ENCODE data around the gene EML2. TPM values are rescaled to one million over a fixed set of nuclear protein-coding genes. Genes with fewer than 3 reads are reported as not detected.

Gene EML2
- total and polyA plus RNA-seq, 2 donors from 2014 or later: 36.6 to 93.8 TPM

DNA sequence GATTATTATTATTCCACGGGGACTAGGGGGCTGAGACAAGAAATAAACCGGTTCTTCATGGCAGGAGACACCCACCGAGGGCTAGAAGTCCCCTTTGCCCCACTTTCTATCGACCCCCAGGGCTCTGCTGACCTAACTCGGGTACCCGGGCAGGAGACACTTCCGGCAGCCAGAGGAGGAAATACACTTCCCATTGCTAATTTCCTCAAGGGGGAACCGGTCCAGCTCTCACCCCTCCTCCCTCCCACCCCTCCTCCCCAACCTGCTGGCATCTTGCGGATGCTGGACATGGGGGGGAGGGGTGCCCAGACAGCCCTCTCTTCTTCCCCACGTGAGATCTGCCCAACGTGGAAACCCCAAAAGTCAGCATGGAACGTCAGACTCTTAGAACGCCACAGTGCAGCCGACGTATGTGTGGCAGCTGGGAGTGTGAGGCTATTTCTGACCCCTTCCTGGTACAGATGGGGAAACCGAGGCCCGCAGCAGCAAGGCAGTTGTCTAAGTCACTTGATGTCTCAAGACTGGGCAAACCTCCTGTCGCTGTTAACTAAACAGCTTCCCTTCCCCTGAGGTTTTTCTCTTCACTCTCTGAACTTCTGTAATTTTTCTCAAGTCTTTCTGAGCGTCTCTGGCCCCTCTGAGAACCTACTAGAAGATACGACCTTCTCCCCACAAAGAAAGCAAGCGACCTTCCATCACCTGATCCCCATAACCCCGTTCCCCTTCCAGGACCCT lies 40.8 kb downstream of the EML2 start:
- no peaks in the 10 kb centered on the region for H3K36me3 ChIP-seq (ENCODE audit: control insufficient read depth in 2 of 3, insufficient read depth in 3 of 3, low read length in 3 of 3)
- peaks cover 0 to 12% (median 10%) of the 10 kb centered on the region in 3 donors for H3K4me1 ChIP-seq (ENCODE audit: control insufficient read depth in 2 of 3, insufficient read depth in 2 of 3, low read depth in 1 of 3, low read length in 3 of 3)
- FAIRE-seq (no peak), DNase-seq (no peak)
- peak overlapping the region in 1 of 3 donors; percentile 54 for H3K4me3 ChIP-seq (ENCODE audit: low read length in 3 of 3)
- no peaks in the 10 kb centered on the region for H3K9me3 ChIP-seq (ENCODE audit: control insufficient read depth in 2 of 3, insufficient read depth in 1 of 3, low read length in 3 of 3)
- peak overlapping the region in 1 of 3 donors; percentile 51 for H3K9ac ChIP-seq (ENCODE audit: low read length in 3 of 3)
- TF ChIP-seq, protein P1, sequence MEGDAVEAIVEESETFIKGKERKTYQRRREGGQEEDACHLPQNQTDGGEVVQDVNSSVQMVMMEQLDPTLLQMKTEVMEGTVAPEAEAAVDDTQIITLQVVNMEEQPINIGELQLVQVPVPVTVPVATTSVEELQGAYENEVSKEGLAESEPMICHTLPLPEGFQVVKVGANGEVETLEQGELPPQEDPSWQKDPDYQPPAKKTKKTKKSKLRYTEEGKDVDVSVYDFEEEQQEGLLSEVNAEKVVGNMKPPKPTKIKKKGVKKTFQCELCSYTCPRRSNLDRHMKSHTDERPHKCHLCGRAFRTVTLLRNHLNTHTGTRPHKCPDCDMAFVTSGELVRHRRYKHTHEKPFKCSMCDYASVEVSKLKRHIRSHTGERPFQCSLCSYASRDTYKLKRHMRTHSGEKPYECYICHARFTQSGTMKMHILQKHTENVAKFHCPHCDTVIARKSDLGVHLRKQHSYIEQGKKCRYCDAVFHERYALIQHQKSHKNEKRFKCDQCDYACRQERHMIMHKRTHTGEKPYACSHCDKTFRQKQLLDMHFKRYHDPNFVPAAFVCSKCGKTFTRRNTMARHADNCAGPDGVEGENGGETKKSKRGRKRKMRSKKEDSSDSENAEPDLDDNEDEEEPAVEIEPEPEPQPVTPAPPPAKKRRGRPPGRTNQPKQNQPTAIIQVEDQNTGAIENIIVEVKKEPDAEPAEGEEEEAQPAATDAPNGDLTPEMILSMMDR (IDR thresholded peaks at IDR 0.05; ENCODE audit: borderline replicate concordance, extremely low read depth, insufficient read depth): no peak
- H3K27ac ChIP-seq (ENCODE audit: low read depth in 2 of 2, low read length in 2 of 2): peak overlapping the region; percentile 60 to 74
- H3K27me3 ChIP-seq (ENCODE audit: control insufficient read depth, insufficient read depth, low read length): peaks cover 38% of the 10 kb centered on the region
- intact Hi-C loops (cut with DNase I): no loop called here

DNA sequence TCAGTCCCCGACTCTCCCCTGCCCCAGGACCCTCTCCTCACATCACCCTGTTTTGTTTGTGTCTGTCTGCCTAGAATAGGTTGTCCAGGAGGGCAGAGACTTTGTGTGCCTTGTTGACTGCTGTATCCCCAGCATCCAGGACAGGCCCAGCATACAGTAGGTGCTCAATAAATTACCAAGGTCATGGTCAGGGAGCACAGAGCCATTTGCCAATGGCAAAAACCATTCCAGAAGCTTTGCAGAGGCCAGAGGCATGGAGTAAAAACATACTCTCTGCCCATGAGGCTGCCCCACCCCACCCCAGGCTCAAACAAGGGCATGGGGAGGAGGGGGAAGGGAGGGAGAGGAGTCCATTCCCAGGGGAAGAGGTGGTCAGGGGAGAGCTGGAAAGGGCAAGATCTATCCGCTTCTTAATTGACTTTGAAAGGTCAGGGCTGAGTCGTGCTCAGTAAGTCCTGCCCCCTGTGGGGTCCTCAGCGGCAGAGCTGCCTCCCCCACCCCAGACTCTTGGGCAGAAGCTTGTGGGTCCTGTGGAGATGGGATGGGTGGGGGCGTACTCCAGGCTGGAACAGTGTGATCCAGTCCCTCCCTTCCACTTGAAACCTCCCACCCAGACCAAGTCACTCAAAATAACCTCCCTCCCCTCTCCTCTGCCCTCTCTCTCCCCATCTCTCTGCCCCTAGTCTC lies 41.6 kb downstream of the EML2 start:
- TF ChIP-seq, protein P1 (IDR thresholded peaks at IDR 0.05; ENCODE audit: borderline replicate concordance, extremely low read depth, insufficient read depth): no peak
- FAIRE-seq (no peak), DNase-seq (no peak)
- peak overlapping the region in 1 of 3 donors; percentile 51 for H3K9ac ChIP-seq (ENCODE audit: low read length in 3 of 3)
- H3K36me3 ChIP-seq (ENCODE audit: control insufficient read depth in 2 of 3, insufficient read depth in 3 of 3, low read length in 3 of 3): no peaks in the 10 kb centered on the region
- peak overlapping the region in 1 of 3 donors; percentile 54 for H3K4me3 ChIP-seq (ENCODE audit: low read length in 3 of 3)
- H3K9me3 ChIP-seq (ENCODE audit: control insufficient read depth in 2 of 3, insufficient read depth in 1 of 3, low read length in 3 of 3): no peaks in the 10 kb centered on the region
- H3K27ac ChIP-seq (ENCODE audit: low read depth in 2 of 2, low read length in 2 of 2): peak overlapping the region; percentile 60 to 74
- peaks cover 0 to 12% (median 10%) of the 10 kb centered on the region in 3 donors for H3K4me1 ChIP-seq (ENCODE audit: control insufficient read depth in 2 of 3, insufficient read depth in 2 of 3, low read depth in 1 of 3, low read length in 3 of 3)
- intact Hi-C loops (cut with DNase I): no loop called here
- peaks cover 38% of the 10 kb centered on the region for H3K27me3 ChIP-seq (ENCODE audit: control insufficient read depth, insufficient read depth, low read length)

DNA sequence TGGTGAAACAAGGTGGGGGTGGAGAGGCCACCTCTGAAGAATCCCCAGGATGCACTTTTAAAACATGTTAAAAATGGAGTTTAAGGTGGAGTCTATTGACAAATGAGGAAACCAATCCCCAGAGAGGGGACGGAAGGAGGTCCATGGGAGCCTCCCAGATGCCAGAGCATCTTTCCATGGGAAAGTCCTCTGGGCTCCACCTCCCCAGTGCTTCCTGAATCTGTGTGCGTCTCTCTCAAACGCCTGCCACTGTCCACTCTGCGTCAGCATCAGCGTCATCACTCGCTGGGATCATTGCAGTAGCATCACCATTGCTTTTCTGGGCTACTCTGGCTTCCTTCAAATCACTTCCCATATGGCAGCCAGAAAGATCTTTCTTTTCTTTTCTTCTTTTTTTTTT lies 43.4 kb downstream of the EML2 start:
- intact Hi-C loops (cut with DNase I): no loop called here
- Histone ChIP-seq H3K4me1 (ENCODE audit: control insufficient read depth in 2 of 3, insufficient read depth in 2 of 3, low read depth in 1 of 3, low read length in 3 of 3) (peaks cover 0 to 12% (median 10%) of the 10 kb centered on the region in 3 donors), H3K27ac (ENCODE audit: low read depth in 2 of 2, low read length in 2 of 2) (no peak overlapping the region), H3K9ac (ENCODE audit: low read length in 3 of 3) (no peak overlapping the region), H3K4me3 (ENCODE audit: low read length in 3 of 3) (no peak overlapping the region), H3K27me3 (ENCODE audit: control insufficient read depth, insufficient read depth, low read length) (peaks cover 30% of the 10 kb centered on the region), H3K9me3 (ENCODE audit: control insufficient read depth in 2 of 3, insufficient read depth in 1 of 3, low read length in 3 of 3) (no peaks in the 10 kb centered on the region), H3K36me3 (ENCODE audit: control insufficient read depth in 2 of 3, insufficient read depth in 3 of 3, low read length in 3 of 3) (no peaks in the 10 kb centered on the region)
- TF ChIP-seq, protein P1 (IDR thresholded peaks at IDR 0.05; ENCODE audit: borderline replicate concordance, extremely low read depth, insufficient read depth): no peak
- DNase-seq (no peak), FAIRE-seq (no peak)
